HG03097 (cell line): ENCODE data around the gene BTBD19.

ENCODE experiments used
- ATAC-seq: cut with Tn5 transposase; IDR thresholded peaks from one replicate; pipeline ENCODE4 v1.9.1; 2021; ENCODE audit not compliant: unreplicated experiment, low FRiP score

Gene BTBD19

GRCh38 chr1:44853201-44853600 lies 44.9 kb downstream of the BTBD19 start:
- no peak for ATAC-seq

GRCh38 chr1:44854970-44855369 lies 46.6 kb downstream of the BTBD19 start:
- ATAC-seq = no peak

- no peak for ATAC-seq
Observed at GRCh38 chr1:44855742-44856141, 47.4 kb downstream of the BTBD19 start.

GRCh38 chr1:44857446-44857845 lies 49.1 kb downstream of the BTBD19 start:
- no peak for ATAC-seq

GRCh38 chr1:44860331-44860730 lies 52.0 kb downstream of the BTBD19 start:
- no peak for ATAC-seq

GRCh38 chr1:44860891-44861425 lies 52.6 kb downstream of the BTBD19 start:
- no peak for ATAC-seq

- no peak for ATAC-seq
Observed at GRCh38 chr1:44862829-44863401, 54.6 kb downstream of the BTBD19 start.
